HG03460 (cell line): ENCODE measurements around the gene WRNIP1.
"Not testable (repeated sequence)": the region's sequence is repeated elsewhere in the genome, so short reads cannot be mapped to it uniquely, and the experiment has no call there.

Source experiments
- ATAC-seq: cut with Tn5 transposase; IDR thresholded peaks from one replicate; pipeline ENCODE4 v1.9.1; 2021; ENCODE audit not compliant: unreplicated experiment

WRNIP1 gene

GRCh38 chr6:2760882-2761842 lies 4.0 kb upstream of the WRNIP1 start:
- no peak for ATAC-seq

- not testable (repeated sequence) for ATAC-seq
These were observed 2.3 kb upstream of the WRNIP1 start for GRCh38 chr6:2762868-2763267.

- no peak for ATAC-seq
These were observed 1.8 kb upstream of the WRNIP1 start for GRCh38 chr6:2763345-2763841.

GRCh38 chr6:2763876-2764540 lies 1.2 kb upstream of the WRNIP1 start:
- no peak for ATAC-seq

GRCh38 chr6:2764610-2765165 lies 505 bp upstream of the WRNIP1 start:
- ATAC-seq = peak; percentile 60

- peak; percentile 16 for ATAC-seq
These were observed 938 bp downstream of the WRNIP1 start for GRCh38 chr6:2765896-2766766.

- ATAC-seq = no peak
These were observed 1.8 kb downstream of the WRNIP1 start for GRCh38 chr6:2766767-2767656.

GRCh38 chr6:2767657-2768524 lies 2.7 kb downstream of the WRNIP1 start:
- ATAC-seq = no peak

- ATAC-seq = no peak
These were observed 3.5 kb downstream of the WRNIP1 start for GRCh38 chr6:2768696-2769095.

- no peak for ATAC-seq
These were observed 5.0 kb downstream of the WRNIP1 start for GRCh38 chr6:2770171-2770570.

- no peak for ATAC-seq
These were observed 5.9 kb downstream of the WRNIP1 start for GRCh38 chr6:2771079-2771478.

GRCh38 chr6:2772840-2773239 lies 7.6 kb downstream of the WRNIP1 start:
- no peak for ATAC-seq

GRCh38 chr6:2773449-2773848 lies 8.3 kb downstream of the WRNIP1 start:
- ATAC-seq = no peak

- no peak for ATAC-seq
These were observed 9.8 kb downstream of the WRNIP1 start for GRCh38 chr6:2775003-2775402.

GRCh38 chr6:2777249-2777648 lies 12.1 kb downstream of the WRNIP1 start:
- no peak for ATAC-seq

- no peak for ATAC-seq
These were observed 15.0 kb downstream of the WRNIP1 start for GRCh38 chr6:2780102-2780737.

- ATAC-seq = no peak
These were observed 16.6 kb downstream of the WRNIP1 start for GRCh38 chr6:2781685-2782355.

GRCh38 chr6:2782356-2782708 lies 17.1 kb downstream of the WRNIP1 start:
- no peak for ATAC-seq
